NCI-H2081 treated with DMSO at 0.1 percent for 48 hours (cell line): ENCODE data around the gene CHMP1A.
"Not testable (repeated sequence)": the region's sequence is repeated elsewhere in the genome, so short reads cannot be mapped to it uniquely, and the experiment has no call there.

Experiments used
- DNase-seq: peaks from one replicate; lab custom pipeline; 2025; lab: John Stamatoyannopoulos, UW

Gene CHMP1A

DNA sequence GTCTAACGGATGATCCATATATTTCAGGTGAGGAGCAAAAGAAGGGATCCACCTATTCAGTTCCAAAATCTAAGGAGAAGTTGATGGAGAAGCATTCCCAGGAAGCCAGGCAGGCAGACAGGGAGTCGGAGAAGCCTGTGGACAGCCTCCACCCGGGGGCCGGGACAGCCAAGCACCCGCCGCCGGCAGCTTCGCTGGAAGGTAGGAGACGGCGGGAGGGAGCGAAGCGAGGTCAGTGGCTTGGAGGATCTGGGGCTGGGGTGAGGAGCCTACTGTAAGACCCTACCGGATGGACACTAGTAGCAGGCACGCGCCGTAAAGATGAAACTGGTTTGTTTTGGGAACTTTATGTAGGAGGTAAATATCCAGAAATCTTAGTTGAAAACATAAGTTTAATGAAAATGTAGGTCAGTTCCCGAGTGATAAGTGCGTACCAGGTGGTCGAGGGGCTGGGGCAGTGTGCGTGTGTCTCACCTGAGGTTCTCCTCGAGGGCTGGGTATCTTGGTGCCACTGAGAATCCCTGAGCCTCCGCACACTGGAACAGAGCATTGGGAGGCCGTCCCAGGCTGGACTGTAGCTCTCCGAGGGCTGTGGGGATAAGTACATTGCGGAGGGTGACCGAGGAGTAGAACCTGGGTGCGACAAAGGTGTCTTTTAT, 842 bp upstream of the CHMP1A start:
- DNase-seq, result no peak

DNA sequence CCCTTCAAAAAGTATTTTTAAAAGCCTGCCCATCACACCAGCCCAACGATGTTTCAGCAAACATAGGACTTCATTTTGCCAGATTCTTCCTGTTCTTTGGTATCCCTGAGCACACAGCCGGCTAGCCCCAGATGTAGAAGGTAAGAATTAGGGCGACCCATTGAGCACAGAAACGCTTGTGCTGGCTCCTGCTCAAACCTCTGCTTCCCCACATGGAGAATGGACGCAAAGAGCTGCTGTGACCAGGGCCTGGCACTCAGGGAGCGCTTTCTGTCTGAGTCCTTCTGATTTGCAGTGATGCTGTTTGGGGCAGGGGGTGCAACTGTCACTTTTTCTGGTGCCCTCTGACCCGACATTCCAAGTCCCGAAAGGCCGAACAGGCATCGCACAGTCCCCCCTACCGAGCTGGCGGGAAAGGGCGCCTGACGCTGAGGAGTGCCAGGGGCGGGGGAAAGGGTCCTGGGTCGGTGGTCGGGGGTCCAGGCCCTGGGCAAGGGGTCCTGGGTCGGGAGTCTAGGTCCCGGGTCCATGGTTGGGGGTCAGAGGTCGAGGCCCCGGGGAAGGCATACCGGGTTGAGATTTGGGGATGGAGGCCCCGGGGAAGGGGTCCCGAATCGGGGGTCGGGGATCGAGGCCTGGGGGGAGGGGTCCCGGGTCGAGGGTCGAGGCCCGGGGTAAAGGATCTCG, 930 bp downstream of the CHMP1A start:
- DNase-seq, result no peak

DNA sequence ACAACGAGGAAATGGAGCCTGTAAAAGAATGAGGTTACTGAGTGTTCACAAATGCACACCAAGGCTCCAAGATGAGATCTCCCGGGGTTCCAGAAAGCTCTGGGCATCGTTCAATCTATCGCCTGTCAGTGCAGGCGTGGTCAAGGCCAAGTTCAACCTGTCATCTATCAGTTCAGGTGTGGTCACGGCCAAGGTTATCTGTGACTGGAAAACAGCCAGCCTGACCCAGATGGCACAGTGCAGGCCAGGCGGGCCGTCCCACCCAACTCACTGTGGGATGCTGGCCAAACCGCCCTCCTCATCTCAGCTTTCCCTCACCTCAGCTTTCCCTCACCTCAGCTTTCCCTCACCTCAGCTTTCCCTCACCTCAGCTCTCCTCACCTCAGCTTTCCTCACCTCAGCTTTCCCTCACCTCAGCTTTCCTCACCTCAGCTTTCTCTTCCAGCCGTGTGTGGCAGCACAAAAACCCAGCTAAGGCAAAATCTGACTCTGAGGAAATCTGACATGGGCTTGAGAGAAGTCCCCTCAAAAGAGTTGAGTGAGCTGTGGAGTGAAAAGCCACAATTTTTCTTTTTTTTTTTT, 2.4 kb downstream of the CHMP1A start:
- DNase-seq, result no peak

DNA sequence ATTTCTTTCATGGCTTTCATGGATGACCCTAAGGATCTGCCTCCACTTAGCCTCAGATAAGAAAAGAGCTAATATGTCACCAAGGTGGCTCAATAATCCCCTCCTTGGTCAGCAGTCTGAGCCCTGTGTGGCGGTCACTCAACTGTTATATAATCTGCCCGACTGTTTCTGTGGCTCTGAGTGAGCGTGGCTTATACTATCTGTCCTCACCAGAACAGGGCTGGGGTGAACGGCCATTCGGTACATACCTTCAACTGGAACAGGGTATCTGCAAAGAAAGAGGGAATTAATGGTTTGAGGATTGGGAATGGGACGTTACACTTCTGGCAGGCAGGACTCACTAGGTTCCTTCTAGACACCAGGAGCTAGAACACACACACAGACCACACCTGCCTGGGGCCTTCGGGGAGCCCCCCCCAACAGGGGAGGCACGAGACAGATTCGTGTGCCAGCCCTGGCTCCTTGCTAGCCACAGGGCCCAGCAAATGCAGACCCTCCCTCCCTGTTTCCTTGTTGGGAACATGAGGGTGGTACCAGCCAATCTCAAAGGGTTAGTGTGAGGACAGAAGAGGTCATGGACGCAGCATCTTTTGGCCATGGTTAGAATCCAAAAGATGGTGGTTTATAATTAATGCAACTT, 3.7 kb downstream of the CHMP1A start:
- no peak for DNase-seq

DNA sequence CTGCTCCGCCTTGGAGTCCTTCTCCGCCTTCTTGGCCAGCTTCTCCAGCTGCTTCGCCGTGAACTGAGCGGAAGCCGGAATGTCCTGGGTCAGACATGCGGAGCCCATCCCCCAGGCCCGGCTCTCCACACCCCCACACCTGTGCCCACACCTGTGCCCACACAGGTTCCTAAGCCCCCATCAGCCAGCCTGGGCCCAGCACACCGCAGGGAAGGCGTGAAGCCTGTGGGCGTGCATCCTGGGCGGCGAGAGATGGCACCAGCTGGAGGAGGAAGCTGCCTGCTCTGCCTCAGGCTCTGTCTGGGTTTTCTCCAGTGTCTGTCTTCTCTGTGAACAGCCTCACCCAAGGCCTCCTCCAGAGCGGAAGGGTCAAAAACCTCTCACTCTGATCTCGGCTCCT, 5.9 kb downstream of the CHMP1A start:
- no peak for DNase-seq

DNA sequence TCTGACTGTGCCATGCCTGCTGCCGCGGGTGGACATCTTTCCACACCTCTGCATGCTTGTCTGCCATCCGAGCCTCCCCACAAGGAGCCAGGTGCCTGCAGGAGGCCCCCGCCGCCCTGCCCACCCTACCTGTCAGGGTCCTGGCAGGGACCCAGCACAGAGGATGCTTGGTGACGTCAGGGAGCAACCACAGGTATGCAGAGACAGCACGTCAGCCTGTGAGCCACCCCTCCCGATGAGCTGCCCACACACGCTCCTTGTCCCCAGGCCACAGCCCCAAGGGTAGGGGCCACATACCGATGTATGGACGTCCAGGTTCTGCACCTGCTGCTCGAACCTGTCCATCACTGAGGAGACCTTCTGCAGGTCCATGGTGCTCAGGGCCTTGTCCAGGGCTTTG, 10.6 kb downstream of the CHMP1A start:
- no peak for DNase-seq

DNA sequence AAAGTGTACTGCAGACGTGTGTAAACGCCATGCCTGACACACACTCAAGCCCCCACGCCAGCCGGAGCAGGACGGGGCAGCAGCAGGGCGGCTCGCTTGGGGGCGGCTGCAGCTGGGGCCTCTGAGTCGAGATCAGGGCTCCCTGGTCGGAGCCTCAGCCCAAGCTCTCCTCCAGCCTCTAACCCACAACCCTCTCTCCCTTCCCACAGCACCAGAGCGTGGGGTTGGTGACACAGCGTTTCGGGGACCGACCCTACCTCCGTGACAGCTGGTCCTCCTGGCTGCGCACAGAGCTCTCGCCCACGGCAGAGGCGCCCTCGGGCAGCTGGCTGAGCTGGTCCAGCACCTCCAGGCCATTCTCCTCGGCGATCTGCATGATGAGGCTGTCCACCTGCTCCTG, 11.2 kb downstream of the CHMP1A start:
- no peak for DNase-seq

DNA sequence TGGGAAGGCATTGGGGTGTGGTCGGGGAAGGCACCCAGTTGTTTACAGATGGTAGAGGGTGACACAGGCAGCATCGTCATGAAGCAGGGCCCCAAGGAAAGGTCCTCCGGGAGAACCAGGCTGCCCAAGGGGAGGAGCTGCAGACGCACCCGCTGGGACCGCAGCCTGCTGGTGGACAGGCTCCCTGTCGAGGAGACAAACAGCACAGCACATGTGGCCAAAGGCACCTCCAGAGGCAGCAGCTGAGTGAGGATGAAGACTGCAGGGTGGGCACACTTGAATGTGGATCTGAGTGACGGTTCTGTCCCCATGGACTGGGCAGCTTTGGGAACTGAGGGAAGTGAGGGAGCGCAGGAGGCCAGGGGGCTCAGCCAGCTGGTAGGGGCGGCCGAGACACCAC, 12.4 kb downstream of the CHMP1A start:
- DNase-seq, result no peak

DNA sequence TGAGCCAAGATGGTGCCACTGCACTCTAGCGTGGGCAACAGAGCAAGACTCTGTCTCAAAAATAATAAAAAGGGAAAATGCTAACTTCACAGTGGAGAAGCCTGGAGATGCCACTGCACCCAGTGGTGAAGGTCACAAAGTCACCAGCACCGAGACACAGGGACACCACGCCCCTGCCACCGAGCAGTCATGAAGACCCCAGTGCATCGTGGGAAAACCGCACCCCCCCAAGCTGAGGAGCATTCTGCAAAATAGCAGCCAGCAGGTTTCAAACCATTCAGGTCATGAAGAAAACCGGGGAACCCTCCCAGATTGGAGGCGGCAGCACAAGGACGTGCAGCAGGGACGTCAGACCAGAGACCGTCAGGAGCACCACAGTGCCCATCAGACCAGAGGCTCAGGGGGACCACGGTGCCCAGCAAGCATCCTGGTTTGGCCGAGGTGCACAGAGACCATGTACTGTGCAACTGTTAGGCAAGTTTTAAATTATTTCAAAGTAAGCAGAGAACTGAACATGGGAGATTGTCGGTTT, 13.7 kb downstream of the CHMP1A start:
- DNase-seq, result no peak

DNA sequence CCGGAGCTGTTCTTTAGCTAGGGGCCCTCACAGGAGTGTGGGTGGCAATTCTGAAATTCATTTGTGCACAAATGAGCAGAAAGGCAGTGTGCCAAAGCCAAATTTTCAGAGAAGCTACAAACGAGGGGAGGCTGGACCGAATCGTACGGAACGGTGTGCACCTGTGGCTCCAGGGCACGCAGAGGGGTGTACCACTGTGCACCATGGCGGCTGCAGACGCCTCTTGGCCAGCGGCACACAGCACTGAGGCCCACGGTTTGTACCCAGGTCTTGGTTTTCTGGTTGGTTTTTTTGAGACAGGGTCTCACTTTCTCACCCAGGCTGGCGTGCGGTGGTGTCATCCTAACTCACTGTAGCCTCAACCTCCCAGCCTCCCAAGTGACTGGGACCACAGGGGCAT, 14.9 kb downstream of the CHMP1A start:
- no peak for DNase-seq

DNA sequence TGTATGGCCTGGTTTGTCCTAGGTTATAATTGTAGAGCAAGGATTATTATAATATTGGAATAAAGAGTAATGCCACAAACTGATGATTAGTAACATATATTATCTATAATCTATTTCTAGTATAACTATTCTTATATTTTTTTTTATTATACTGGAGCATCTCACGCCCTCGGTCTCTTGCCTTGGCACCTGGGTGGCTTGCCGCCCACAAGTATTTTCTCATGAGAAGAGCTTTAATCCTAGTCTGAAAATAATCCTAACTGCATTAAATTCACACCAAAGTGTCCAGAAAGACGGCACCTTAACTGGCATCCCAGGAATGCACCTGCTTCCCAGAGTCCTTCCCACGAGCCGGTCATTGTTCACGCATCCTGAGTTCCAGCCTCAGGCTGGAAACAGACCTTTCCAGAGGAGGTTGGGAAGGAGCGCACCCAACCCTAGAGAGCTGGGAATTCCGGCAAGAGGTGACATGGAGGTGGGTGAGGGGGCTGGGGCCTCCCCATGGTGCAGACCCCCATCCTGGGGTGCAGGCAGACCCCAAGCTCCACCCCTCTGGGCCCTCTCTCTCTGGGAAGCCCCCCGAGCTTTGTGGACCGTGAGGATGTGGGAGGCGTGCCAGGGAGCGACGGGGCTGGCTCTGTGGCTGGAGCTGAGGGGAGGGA, 15.9 kb downstream of the CHMP1A start:
- no peak for DNase-seq

DNA sequence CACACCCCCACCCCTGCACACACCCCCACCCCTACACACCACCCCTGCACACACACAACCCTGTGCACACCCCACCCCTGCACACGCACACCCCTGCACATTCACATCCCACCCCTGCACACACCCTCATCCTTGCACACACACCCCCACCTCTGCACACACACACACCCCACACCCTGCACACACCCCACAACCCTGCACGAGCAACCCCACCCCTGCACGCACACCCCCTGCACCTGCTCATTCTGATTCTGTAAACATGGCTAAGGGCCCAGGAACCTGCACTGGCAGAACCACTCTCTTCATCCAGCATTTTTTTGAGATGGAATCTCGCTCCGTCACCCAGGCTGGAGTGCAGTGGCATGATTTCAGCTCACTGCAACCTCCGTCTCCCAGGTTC, 18.1 kb downstream of the CHMP1A start:
- no peak for DNase-seq

DNA sequence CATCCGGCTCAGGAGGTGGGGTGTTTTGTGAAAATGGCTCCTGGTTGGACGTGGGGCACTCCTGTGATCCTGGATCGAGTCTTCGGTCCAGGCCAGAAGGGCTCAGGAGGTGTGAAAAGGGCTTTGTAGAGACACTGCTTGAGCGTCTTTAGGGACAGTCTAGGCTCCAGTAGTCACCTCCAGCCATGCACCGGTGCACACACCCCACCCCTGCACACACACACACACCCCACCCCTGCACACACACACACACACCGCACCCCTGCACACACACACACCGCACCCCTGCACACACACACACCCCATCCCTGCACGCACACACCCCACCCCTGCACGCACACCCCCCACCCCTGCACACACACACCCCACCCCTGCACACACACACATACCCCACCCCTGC, 19.1 kb downstream of the CHMP1A start:
- DNase-seq, result no peak

DNA sequence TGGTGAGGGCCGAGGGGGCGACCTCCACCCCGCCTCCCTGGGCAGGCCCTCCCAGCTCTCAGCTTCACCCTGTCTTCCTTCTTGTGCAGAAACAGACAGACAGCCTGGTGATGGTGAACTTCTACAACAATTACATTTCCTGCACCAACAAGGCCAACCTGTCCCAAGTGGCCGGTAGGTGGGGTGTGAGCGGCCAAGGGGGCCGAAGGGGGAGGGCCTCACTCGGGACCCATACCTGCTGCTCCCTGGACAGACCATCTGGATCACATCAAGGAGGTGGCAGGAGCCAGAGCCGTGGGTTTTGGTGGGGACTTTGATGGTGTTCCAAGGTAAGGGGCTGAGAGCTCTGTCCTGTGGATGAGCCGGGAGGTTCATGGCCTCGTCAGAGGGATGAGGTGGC, 20.1 kb downstream of the CHMP1A start:
- no peak for DNase-seq

DNA sequence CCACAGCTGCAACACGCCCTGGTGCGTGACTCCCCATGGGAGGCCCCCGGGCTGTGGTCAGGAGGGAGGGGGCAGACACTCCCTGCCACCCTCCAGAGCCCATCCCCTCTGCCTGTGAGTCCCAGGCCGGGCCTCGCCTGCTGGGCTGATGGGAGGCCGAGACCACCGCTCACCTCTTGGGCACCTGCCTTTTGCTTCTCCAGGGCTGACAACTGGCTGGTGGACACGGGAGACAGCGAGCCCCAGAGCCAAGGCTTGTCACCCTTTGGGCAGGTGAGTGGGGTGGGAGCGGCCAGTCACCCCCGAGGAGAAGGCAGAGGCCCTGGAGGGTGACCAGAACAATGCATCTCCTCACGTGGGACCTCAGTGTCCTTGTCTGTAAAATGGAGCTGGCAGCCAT, 20.8 kb downstream of the CHMP1A start:
- DNase-seq, result no peak

DNA sequence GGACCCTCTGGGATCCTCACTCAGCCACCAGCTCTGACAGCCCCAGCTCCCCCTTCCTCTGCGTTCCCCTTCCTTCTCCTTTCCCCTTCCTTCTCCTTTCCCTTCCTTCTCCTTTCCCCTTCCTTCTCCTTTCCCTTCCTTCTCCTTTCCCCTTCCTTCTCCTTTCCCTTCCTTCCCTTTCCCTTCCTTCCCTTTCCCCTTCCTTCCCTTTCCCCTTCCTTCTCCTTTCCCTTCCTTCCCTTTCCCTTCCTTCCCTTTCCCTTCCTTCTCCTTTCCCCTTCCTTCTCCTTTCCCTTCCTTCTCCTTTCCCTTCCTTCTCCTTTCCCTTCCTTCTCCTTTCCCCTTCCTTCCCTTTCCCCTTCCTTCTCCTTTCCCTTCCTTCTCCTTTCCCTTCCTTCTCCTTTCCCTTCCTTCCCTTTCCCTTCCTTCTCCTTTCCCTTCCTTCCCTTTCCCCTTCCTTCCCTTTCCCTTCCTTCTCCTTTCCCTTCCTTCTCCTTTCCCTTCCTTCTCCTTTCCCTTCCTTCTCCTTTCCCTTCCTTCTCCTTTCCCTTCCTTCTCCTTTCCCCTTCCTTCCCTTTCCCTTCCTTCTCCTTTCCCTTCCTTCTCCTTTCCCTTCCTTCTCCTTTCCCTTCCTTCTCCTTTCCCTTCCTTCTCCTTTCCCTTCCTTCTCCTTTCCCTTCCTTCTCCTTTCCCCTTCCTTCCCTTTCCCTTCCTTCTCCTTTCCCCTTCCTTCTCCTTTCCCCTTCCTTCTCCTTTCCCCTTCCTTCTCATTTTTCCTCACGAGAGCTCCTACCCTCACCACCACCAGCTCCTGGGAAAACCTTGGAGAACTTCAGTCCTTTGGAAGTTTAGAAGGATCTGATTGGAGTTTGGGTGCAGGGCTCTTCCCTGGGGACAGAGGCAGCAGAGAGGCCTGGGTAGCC, 22.8 kb downstream of the CHMP1A start:
- not testable (repeated sequence) for DNase-seq

DNA sequence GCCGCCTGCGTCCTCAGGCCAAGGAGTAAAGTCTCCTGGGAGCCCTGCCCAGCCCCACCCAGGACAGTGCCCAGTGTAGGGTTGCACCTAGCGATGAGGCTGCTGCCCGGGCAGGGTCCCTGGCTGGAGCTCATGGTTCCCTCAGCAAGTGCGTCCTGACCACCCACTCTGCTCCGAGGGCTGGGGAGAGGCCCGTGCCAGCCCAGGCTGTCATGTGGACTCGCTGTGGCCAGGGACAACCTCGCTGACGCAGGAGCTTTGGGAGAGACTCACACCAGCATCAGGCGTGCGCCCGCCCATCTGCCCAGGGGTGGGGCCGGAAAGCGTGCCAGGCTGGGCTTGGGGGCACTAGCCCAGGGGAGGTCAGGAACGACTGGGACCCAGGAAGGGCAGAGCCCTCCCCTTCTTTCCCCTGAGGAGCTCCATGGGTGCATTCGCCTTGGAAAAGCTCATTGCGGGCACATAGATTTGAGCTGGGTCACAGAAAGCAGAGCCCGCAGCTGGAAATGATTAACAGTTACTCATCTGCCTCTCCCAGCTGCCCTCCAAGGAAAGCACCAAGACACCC, 24.4 kb downstream of the CHMP1A start:
- no peak for DNase-seq

DNA sequence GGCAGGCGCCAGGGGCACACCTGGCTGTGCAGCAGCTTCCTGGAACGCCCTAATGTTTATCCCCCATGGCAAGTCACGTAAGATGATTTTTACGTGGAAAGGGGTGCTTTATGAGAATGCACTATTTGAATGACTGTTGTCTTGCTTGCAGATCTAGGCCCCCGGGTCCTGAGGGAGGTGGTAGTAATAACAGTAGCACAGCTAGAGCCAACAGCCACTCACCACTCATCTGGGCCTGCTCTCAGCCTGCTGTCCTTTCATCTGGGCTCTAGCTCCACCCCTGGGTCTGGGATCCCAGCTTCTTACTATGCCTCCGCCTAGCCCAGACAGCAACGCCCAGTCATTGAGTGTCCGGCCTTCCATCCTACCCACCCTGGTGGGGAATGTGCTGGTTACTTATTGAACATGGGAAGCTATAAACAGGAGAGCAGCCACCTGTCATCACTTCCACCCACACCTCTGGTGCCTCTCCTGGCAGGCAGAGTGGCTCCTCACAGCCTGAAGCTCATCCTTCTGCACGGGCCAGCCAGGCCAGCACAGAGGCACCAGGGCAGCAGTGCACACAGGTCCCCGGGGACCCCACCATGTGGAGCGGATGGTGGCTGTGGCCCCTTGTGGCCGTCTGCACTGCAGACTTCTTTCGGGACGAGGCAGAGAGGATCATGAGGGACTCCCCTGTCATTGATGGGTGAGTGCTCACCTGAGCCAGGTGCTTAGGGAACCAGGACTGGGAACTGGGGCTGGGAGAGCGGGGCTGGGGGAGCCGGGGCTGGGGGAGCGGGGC, 27.5 kb downstream of the CHMP1A start:
- no peak for DNase-seq

DNA sequence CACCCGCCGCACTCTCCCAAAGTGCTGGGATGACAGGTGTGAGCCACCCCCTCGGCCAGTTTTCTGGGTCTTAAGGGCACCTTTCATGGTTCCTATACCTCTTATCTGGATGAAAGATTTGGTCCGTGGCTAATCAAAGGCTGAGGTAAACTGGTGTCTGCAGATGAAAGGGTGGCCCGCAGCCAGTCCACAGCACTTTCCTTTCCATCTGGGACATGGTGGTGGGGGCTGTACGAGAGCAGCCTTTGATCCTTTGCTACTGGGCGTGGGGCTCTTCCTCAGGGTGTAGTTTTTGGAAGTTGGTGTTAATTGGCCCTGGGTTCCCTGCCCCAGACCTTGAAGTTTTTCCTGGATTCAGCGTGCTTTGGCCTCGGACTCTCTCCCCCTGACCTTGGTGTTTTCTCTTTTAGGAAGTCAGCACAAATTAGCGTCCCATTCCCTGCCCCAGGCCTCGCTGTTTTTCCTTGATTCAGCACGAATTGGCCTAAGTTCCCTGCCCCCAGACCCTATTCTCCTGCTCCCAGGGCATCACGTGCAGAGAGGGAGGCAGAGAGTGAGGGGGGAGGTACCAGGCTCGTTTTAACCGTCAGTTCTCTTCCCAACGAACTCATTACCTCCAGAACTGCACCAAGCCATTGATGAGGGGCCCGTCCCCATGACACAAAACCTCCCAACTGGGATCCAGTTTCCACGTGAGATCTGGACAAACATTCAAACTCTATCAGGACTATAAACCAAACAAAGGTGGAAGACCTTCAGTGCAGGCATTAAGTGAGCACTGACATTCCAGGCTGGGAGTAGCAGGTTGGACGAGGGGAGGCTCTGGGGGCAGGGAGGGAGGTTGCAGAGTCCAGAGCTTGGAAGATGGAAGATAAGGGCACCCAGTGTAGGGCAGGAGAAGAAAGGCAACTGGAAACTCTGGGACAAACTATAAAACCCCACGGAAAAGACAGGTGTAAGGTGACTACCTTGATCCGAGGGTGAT, 32.4 kb downstream of the CHMP1A start:
- no peak for DNase-seq
